ENCODE measurements around the gene PCDH15. TPM values are rescaled to one million over a fixed set of nuclear protein-coding genes. Genes with fewer than 3 reads are reported as not detected.

Gene PCDH15
- total RNA-seq, 1 donor from 2014 or later, result 2.1 TPM

- H3K4me1 ChIP-seq, result no peaks in the 10 kb centered on the region
- no peaks in the 10 kb centered on the region for H3K9me3 ChIP-seq
- DNase-seq, result no peak
- no peak for TF ChIP-seq CTCF (IDR thresholded peaks at IDR 0.05)
- H3K27ac ChIP-seq, result no peak overlapping the region
- H3K4me3 ChIP-seq, result no peak overlapping the region
- ATAC-seq, result no peak
- H3K27me3 ChIP-seq (ENCODE audit: low read depth), result no peaks in the 10 kb centered on the region
- H3K36me3 ChIP-seq, result no peaks in the 10 kb centered on the region
- intact Hi-C loops (cut with DNase I), result no loop called here
Measured at GRCh38 chr10:53909791-53910190, 891.2 kb downstream of the PCDH15 start.

GRCh38 chr10:53904506-53905241 is 896.4 kb downstream of the PCDH15 start:
- H3K27ac ChIP-seq, result no peak overlapping the region
- TF ChIP-seq CTCF (IDR thresholded peaks at IDR 0.05), result no peak
- H3K36me3 ChIP-seq, result no peaks in the 10 kb centered on the region
- ATAC-seq (no peak), DNase-seq (no peak)
- no peak overlapping the region for H3K4me3 ChIP-seq
- H3K4me1 ChIP-seq, result no peaks in the 10 kb centered on the region
- no peaks in the 10 kb centered on the region for H3K27me3 ChIP-seq (ENCODE audit: low read depth)
- intact Hi-C loops (cut with DNase I), result no loop called here
- H3K9me3 ChIP-seq, result no peaks in the 10 kb centered on the region

- no peaks in the 10 kb centered on the region for H3K9me3 ChIP-seq
- DNase-seq (no peak), ATAC-seq (no peak)
- intact Hi-C loops (cut with DNase I), result no loop called here
- no peak overlapping the region for H3K4me3 ChIP-seq
- no peaks in the 10 kb centered on the region for H3K27me3 ChIP-seq (ENCODE audit: low read depth)
- H3K36me3 ChIP-seq, result no peaks in the 10 kb centered on the region
- no peak overlapping the region for H3K27ac ChIP-seq
- no peaks in the 10 kb centered on the region for H3K4me1 ChIP-seq
- TF ChIP-seq CTCF (IDR thresholded peaks at IDR 0.05), result no peak
Measured at GRCh38 chr10:53903756-53904155, 897.3 kb downstream of the PCDH15 start.

- H3K4me1 ChIP-seq, result no peaks in the 10 kb centered on the region
- no peak for TF ChIP-seq CTCF (IDR thresholded peaks at IDR 0.05)
- intact Hi-C loops (cut with DNase I), result no loop called here
- DNase-seq (no peak), ATAC-seq (no peak)
- H3K4me3 ChIP-seq, result no peak overlapping the region
- H3K36me3 ChIP-seq, result no peaks in the 10 kb centered on the region
- no peaks in the 10 kb centered on the region for H3K27me3 ChIP-seq (ENCODE audit: low read depth)
- no peak overlapping the region for H3K27ac ChIP-seq
- H3K9me3 ChIP-seq, result no peaks in the 10 kb centered on the region
Measured at GRCh38 chr10:53899463-53900160, 901.4 kb downstream of the PCDH15 start.

GRCh38 chr10:53898532-53898931 is 902.5 kb downstream of the PCDH15 start:
- no peak for TF ChIP-seq CTCF (IDR thresholded peaks at IDR 0.05)
- ATAC-seq, result no peak
- Histone ChIP-seq H3K36me3 (no peaks in the 10 kb centered on the region), H3K27me3 (ENCODE audit: low read depth) (no peaks in the 10 kb centered on the region), H3K27ac (no peak overlapping the region), H3K4me3 (no peak overlapping the region), H3K4me1 (no peaks in the 10 kb centered on the region), H3K9me3 (no peaks in the 10 kb centered on the region)
- intact Hi-C loops (cut with DNase I), result no loop called here
- DNase-seq, result no peak
